Gastrocnemius medialis (tissue), 4 donors: ENCODE measurements around the gene EN1.

Experiments
- CTCF ChIP-seq, 5 experiments: fragments of 450-650 bp in 3 of 5; fragments of 200-600 bp in 2 of 5; sonication (generic) in 2 of 5; IDR thresholded peaks in 4 of 5; conservative IDR thresholded peaks in 1 of 5; 1 replicate in 4 of 5; 2 replicates in 1 of 5; pipeline ENCODE4 v1.5.1; 2016 to 2019; ENCODE audit warnings: antibody characterized with exemption in 5 of 5, mild to moderate bottlenecking in 3 of 5, moderate library complexity in 3 of 5
- POLR2A ChIP-seq, 2 donors: fragments of 450-650 bp; IDR thresholded peaks; one replicate each; pipeline ENCODE4 v1.6.1; 2017; ENCODE audit warnings: antibody characterized with exemption in 2 of 2, mild to moderate bottlenecking in 2 of 2, moderate library complexity in 2 of 2

GRCh38 chr2:118882693-118883336, 35.4 kb upstream of the EN1 start:
- TF ChIP-seq CTCF (IDR thresholded peaks at IDR 0.05 in 4 of 5, conservative IDR thresholded peaks at IDR 0.05 in 1 of 5), result peak; percentile 64 to 89 (median 68)
- no peak for TF ChIP-seq POLR2A (IDR thresholded peaks at IDR 0.05)
